Measurements from ENCODE around the gene PTMA.
"Not testable (repeated sequence)": the region's sequence is repeated elsewhere in the genome, so short reads cannot be mapped to it uniquely, and the experiment has no call there.

PTMA gene

DNA sequence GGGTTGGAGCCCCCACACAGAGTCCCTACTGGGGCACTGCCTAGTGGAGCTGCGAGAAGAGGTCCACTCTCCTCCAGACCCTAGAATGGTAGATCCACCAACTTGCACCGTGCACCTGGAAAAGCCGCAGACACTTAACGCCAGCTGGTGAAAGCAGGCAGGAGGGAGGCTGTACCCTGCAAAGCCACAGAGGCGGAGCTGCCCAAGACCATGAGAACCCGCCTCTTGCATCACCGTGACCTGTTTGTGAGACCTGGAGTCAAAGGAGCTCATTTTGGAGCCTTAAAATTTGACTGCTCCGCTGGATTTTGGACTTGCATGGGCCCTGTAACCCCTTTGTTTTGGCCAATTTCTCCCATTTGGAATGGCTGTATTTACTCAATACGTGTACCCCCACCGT, 40.7 kb downstream of the PTMA start:
- not testable (repeated sequence) for H3K36me3 ChIP-seq (ENCODE audit: low read depth); H3K4me3 ChIP-seq (ENCODE audit: severe bottlenecking); H3K4me1 ChIP-seq (ENCODE audit: insufficient read depth, poor library complexity, severe bottlenecking); H3K9me3 ChIP-seq (ENCODE audit: severe bottlenecking); DNase-seq (ENCODE audit: low spot score); H3K27me3 ChIP-seq (ENCODE audit: insufficient read depth, poor library complexity, severe bottlenecking); ATAC-seq (ENCODE audit: low read depth); H3K27ac ChIP-seq (ENCODE audit: poor library complexity, severe bottlenecking)

GRCh38 chr2:231751042-231751815, 42.9 kb downstream of the PTMA start:
- Histone ChIP-seq H3K9me3 (ENCODE audit: severe bottlenecking) (no peaks in the 10 kb centered on the region), H3K27ac (ENCODE audit: poor library complexity, severe bottlenecking) (no peak overlapping the region), H3K36me3 (ENCODE audit: low read depth) (no peaks in the 10 kb centered on the region), H3K4me1 (ENCODE audit: insufficient read depth, poor library complexity, severe bottlenecking) (no peaks in the 10 kb centered on the region), H3K27me3 (ENCODE audit: insufficient read depth, poor library complexity, severe bottlenecking) (no peaks in the 10 kb centered on the region), H3K4me3 (ENCODE audit: severe bottlenecking) (no peak overlapping the region)
- DNase-seq (ENCODE audit: low spot score): no peak
- ATAC-seq (ENCODE audit: low read depth): no peak
- no peak for TF ChIP-seq CTCF (IDR thresholded peaks at IDR 0.05; ENCODE audit: poor library complexity, severe bottlenecking)

DNA sequence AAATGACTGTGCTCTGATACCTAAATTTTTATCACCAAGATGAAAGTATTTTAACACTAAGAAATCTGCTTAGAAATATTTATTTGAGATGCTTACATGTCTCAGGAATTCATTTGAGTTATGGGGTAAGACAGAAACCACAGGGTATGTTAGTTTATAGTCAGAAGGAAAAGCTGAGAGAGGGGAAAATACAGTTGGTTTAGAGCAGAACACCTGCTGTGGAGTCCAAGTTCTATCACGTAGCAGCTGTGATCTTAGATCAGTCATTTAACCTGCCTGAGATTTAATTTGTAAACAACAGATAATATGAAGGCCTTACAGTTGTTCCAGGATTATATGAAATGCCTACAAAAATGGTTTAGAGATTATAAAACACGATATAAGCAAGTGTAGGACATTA, 43.7 kb downstream of the PTMA start:
- no peak overlapping the region for H3K27ac ChIP-seq (ENCODE audit: poor library complexity, severe bottlenecking)
- no peak for ATAC-seq (ENCODE audit: low read depth)
- H3K27me3 ChIP-seq (ENCODE audit: insufficient read depth, poor library complexity, severe bottlenecking): no peaks in the 10 kb centered on the region
- DNase-seq (ENCODE audit: low spot score): no peak
- no peaks in the 10 kb centered on the region for H3K36me3 ChIP-seq (ENCODE audit: low read depth)
- H3K9me3 ChIP-seq (ENCODE audit: severe bottlenecking): no peaks in the 10 kb centered on the region
- no peak for TF ChIP-seq CTCF (IDR thresholded peaks at IDR 0.05; ENCODE audit: poor library complexity, severe bottlenecking)
- H3K4me3 ChIP-seq (ENCODE audit: severe bottlenecking): no peak overlapping the region
- H3K4me1 ChIP-seq (ENCODE audit: insufficient read depth, poor library complexity, severe bottlenecking): no peaks in the 10 kb centered on the region

DNA sequence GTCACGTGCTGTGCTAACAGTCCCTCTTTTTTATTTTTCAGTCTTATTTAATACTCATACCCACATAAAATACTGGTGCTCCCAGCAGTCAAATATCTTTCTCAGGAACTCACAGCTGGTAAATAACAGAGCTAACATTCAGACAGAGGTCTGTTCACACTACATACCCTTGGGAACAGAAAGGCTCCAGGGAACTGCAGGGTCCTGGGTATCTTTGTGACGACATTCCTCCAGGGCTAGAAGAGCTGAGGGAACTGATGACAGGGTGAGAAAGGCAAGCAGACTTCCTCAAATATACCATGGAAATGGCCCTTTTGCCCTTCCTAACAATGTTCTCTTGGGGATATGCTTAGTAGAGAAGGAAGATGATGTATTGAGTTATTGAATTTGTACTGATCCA, 53.4 kb downstream of the PTMA start:
- Histone ChIP-seq H3K9me3 (ENCODE audit: severe bottlenecking) (no peaks in the 10 kb centered on the region), H3K36me3 (ENCODE audit: low read depth) (no peaks in the 10 kb centered on the region), H3K4me1 (ENCODE audit: insufficient read depth, poor library complexity, severe bottlenecking) (no peaks in the 10 kb centered on the region), H3K27me3 (ENCODE audit: insufficient read depth, poor library complexity, severe bottlenecking) (no peaks in the 10 kb centered on the region), H3K27ac (ENCODE audit: poor library complexity, severe bottlenecking) (no peak overlapping the region), H3K4me3 (ENCODE audit: severe bottlenecking) (no peak overlapping the region)
- ATAC-seq (ENCODE audit: low read depth) (no peak), DNase-seq (ENCODE audit: low spot score) (no peak)
- TF ChIP-seq CTCF (IDR thresholded peaks at IDR 0.05; ENCODE audit: poor library complexity, severe bottlenecking): no peak
